ENCODE measurements around the gene TMEM121. TPM values are rescaled to one million over a fixed set of nuclear protein-coding genes. Genes with fewer than 3 reads are reported as not detected.

Gene TMEM121
- total RNA-seq, 1 donor from 2014 or later, result 4.0 TPM

DNA sequence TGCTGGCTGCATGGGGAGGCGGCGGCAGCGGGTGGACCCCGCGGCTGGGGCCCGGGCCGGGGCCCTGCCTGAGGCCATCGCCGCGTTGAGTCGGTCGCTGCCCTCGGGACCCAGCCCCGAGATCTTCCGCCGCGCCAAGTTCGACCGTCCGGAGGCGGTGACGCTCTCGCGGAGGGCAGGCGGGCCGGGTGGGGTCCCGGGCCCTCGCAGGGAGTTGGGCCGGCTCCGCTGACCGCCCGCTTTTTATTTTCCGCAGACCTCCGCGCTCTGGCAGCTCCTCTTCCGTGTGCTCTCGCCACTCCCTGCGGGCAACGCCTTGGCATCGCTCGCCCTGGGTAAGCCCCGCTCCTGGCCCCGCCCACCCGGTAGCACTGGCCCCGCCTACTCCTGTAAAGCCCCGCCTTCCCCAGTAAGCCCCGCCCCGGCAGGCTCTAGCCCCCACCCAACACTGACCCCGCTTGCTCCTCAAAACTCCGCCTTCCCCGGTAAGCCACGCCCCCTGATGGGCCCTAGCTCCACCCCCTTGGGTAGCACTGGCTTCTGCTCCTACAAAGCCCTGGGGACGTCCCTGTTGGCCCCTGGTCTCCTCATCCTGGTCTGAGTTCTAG is 34.9 kb upstream of the TMEM121 start:
- Histone ChIP-seq H3K36me3 (ENCODE audit: insufficient read depth, low read length) (no peaks in the 10 kb centered on the region), H3K4me3 (ENCODE audit: insufficient read depth, low read depth, low read length) (peak overlapping the region; percentile 70), H4K20me1 (ENCODE audit: insufficient read depth, low read length) (peaks cover 5% of the 10 kb centered on the region), H3K9me3 (ENCODE audit: insufficient read depth, low read depth, low read length) (no peaks in the 10 kb centered on the region), H2AFZ (ENCODE audit: low read depth, low read length) (peak overlapping the region; percentile 89), H3K4me1 (ENCODE audit: insufficient read depth, low read length) (peaks cover 13% of the 10 kb centered on the region), H3K9ac (ENCODE audit: low read length) (peak overlapping the region; percentile 78), H3K4me2 (ENCODE audit: low read length) (peak overlapping the region; percentile 91), H3K79me2 (ENCODE audit: insufficient read depth, low read length) (peaks cover 8% of the 10 kb centered on the region), H3K27me3 (ENCODE audit: insufficient read depth, low read length) (peaks cover 12% of the 10 kb centered on the region), H3K27ac (ENCODE audit: low read depth, low read length) (peak overlapping the region; percentile 70)
- no peaks in the 10 kb centered on the region for H3K9me3 Mint-ChIP-seq (ENCODE audit: unreplicated experiment)
- H3K36me3 Mint-ChIP-seq (ENCODE audit: low read depth, unreplicated experiment), result no peaks in the 10 kb centered on the region
- DNase-seq (ENCODE audit: low read depth) (no peak), FAIRE-seq (no peak)
- H3K4me1 Mint-ChIP-seq (ENCODE audit: low read depth, unreplicated experiment), result peaks cover 1% of the 10 kb centered on the region
- no peak overlapping the region for H3K27ac Mint-ChIP-seq (ENCODE audit: unreplicated experiment)
- TF ChIP-seq EZH2 (IDR thresholded peaks at IDR 0.05; ENCODE audit: insufficient read depth, low read length), result no peak
- TF ChIP-seq, protein P1, sequence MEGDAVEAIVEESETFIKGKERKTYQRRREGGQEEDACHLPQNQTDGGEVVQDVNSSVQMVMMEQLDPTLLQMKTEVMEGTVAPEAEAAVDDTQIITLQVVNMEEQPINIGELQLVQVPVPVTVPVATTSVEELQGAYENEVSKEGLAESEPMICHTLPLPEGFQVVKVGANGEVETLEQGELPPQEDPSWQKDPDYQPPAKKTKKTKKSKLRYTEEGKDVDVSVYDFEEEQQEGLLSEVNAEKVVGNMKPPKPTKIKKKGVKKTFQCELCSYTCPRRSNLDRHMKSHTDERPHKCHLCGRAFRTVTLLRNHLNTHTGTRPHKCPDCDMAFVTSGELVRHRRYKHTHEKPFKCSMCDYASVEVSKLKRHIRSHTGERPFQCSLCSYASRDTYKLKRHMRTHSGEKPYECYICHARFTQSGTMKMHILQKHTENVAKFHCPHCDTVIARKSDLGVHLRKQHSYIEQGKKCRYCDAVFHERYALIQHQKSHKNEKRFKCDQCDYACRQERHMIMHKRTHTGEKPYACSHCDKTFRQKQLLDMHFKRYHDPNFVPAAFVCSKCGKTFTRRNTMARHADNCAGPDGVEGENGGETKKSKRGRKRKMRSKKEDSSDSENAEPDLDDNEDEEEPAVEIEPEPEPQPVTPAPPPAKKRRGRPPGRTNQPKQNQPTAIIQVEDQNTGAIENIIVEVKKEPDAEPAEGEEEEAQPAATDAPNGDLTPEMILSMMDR (IDR thresholded peaks at IDR 0.05; ENCODE audit: insufficient read depth, low read depth, low read length), result no peak
- peak overlapping the region; percentile 81 for H3K4me3 Mint-ChIP-seq (ENCODE audit: unreplicated experiment)
- H3K27me3 Mint-ChIP-seq (ENCODE audit: low read depth, unreplicated experiment), result peaks cover 1% of the 10 kb centered on the region

DNA sequence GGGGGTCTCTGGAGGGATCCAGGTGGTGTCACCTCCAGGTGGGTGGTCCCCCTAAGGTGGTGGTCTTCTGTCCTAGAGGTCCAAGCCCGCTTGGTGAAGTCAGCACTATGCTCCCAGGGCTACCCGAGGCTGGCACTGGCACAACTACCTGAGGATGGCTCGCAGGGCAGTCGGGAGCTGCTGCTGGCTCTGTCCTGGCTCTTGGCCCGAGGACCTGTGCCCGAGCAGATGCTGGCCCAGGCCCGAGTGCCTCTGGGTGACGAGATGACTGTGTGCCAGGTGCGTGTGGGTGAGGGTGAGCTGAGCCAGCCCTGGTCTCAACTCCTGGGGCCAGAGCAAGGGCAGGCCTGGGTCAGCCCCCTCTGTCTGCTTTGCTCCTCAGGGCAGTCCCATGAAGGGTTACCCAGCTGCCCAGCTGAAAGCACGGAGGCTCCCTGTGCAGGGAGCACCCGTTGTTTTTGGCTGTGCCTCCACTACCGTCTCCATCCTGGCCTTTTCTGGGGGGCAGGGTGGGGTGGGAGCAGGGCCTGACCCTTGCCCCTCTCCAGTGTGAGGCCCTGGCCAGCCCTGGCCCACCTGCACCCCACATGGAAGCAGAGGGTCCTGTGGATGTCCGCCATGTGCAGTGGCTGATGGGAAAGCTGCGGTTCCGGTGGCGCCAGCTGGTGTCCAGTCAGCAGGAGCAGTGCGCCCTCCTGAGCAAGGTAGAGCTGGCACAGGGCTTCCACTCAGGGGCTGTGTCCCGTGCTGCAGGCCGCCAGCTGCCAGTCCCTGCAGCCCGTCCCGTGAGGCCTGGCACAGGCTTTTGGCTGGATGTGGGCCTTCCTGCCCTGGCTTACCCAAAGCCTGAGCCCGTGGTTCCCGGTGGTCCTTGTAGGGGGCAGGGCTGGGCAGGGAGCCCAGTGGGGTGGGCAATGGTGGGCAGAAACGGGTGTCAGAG is 34.1 kb upstream of the TMEM121 start:
- no peak for DNase-seq (ENCODE audit: low read depth)
- Histone ChIP-seq H3K9ac (ENCODE audit: low read length) (no peak overlapping the region), H4K20me1 (ENCODE audit: insufficient read depth, low read length) (peaks cover 5% of the 10 kb centered on the region), H3K4me3 (ENCODE audit: insufficient read depth, low read depth, low read length) (no peak overlapping the region), H3K4me1 (ENCODE audit: insufficient read depth, low read length) (peaks cover 10% of the 10 kb centered on the region), H3K27ac (ENCODE audit: low read depth, low read length) (no peak overlapping the region), H2AFZ (ENCODE audit: low read depth, low read length) (no peak overlapping the region), H3K79me2 (ENCODE audit: insufficient read depth, low read length) (peaks cover 8% of the 10 kb centered on the region), H3K36me3 (ENCODE audit: insufficient read depth, low read length) (no peaks in the 10 kb centered on the region), H3K27me3 (ENCODE audit: insufficient read depth, low read length) (peaks cover 4% of the 10 kb centered on the region), H3K4me2 (ENCODE audit: low read length) (peak overlapping the region; percentile 91), H3K9me3 (ENCODE audit: insufficient read depth, low read depth, low read length) (no peaks in the 10 kb centered on the region)
- Mint-ChIP-seq H3K4me1 (ENCODE audit: low read depth, unreplicated experiment) (peaks cover 1% of the 10 kb centered on the region), H3K27me3 (ENCODE audit: low read depth, unreplicated experiment) (peaks cover 1% of the 10 kb centered on the region), H3K36me3 (ENCODE audit: low read depth, unreplicated experiment) (no peaks in the 10 kb centered on the region), H3K27ac (ENCODE audit: unreplicated experiment) (no peak overlapping the region), H3K4me3 (ENCODE audit: unreplicated experiment) (peak overlapping the region; percentile 81), H3K9me3 (ENCODE audit: unreplicated experiment) (no peaks in the 10 kb centered on the region)
- FAIRE-seq, result no peak
- TF ChIP-seq, protein P1 (IDR thresholded peaks at IDR 0.05; ENCODE audit: insufficient read depth, low read depth, low read length), result no peak
- TF ChIP-seq EZH2 (IDR thresholded peaks at IDR 0.05; ENCODE audit: insufficient read depth, low read length), result no peak
